Measurements from ENCODE around the gene CCL3.
"Not testable (repeated sequence)": the region's sequence is repeated elsewhere in the genome, so short reads cannot be mapped to it uniquely, and the experiment has no call there.

The CCL3 gene

DNA sequence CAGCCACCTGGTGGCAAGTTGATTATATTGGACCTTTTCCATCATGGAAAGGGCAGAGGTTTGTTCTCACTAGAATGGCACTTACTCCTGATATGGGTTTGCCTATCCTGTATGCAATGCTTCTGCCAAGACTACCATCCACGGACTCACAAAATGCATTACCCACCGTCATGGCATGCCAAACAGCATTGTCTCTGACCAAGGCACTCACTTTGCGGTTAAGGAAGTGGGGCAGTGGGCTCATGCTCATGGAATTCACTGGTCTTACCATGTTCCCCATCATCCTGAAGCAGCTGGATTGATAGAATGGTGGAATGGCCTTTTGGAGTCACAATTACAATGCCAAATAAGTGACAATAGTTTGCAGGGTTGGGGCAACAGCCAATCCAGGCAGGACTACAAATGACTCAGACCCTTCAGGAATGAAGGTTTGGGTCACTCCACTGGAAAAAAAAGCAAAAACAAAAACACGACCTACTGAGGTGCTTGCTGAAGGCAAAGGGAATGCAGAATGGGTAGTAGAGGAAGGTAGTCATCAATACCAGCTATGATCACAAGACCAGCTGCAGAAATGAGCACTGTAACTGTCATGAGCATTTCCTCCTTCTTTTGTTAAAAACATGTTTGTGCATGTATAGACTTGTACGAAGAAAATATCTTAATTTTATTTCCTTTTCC, 25.2 kb upstream of the CCL3 start:
- DNase-seq: not testable (repeated sequence)

- not testable (repeated sequence) for DNase-seq
These were observed 23.2 kb upstream of the CCL3 start for GRCh38 chr17:36113131-36113530.

- no peak for DNase-seq
These were observed 22.6 kb upstream of the CCL3 start for GRCh38 chr17:36112572-36112971.

DNA sequence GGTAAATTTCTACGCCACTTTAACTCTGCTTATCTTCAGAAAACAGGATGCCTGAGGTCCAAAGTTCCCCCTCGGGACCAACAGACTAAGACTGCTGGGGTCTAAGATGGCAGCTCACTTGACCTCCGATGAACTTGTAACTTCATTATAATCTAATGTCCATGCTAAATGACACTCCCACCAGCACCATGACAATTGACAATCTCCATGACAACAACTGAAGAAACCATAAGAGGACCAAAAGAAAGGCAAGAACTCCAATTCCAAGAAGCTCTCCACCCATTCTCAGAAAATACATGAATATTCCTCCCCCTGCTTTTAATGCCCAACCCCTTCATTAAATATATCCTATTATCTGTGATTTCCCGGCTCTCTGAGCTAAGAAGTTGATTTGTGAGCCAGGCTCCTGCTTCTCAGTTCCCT, 21.1 kb upstream of the CCL3 start:
- DNase-seq: peak; percentile 26

DNA sequence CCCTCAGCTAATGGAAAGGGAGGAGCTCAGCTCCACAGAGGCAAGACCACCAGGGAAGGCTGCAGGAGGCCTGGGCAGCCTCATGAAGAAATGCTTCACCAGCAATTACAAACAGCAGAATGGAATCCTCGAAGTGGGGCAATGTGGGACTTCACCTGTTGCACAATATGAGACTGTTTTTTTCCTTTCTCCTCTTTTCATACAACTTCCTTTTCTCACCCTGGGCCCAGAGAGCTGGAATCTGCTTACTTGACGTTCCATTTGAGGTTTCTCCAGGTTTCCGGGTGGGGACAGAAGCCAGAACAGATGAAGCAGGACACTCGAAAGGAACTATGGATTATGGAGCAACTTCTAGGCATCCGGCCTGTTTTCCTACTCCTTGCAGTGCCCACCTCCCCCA, 18.3 kb upstream of the CCL3 start:
- DNase-seq: not testable (repeated sequence)

- DNase-seq: no peak
These were observed 17.7 kb upstream of the CCL3 start for GRCh38 chr17:36107660-36108059.

- peak; percentile 43 for DNase-seq
These were observed 16.5 kb upstream of the CCL3 start for GRCh38 chr17:36106493-36106835.

DNA sequence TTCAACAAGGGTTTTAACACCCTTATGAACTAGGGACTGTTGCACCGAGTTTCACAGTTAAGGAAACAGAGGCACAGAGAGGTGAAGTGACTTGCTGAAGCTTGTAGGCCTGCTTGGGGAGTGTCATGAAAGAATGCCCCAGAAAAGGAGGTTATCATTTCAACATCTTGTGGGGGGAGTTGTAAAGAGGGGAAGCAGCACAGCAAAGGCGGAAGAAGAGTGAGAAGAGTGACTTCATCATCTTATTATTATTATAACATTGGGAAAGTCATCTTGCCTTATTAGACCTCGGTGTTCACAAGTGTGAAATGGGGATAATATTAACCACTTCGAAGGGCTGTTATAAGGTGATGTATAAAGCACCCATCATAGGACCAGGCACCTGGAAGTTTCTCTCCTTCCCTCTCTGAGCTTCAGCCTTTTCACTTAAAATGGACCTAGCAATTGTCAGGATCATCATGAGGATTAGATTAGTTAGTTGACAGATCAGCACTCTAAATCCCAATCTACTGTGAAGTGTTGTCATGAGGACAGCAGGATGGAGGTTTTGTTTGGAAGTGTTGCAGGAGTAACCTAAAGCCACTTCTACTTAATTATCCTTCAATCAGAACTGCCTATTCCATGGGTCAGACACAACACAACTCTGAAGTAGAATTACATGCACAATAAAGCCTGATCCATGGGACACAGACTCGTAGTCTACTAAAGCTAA, 16.0 kb upstream of the CCL3 start:
- DNase-seq: peak; percentile 19

DNA sequence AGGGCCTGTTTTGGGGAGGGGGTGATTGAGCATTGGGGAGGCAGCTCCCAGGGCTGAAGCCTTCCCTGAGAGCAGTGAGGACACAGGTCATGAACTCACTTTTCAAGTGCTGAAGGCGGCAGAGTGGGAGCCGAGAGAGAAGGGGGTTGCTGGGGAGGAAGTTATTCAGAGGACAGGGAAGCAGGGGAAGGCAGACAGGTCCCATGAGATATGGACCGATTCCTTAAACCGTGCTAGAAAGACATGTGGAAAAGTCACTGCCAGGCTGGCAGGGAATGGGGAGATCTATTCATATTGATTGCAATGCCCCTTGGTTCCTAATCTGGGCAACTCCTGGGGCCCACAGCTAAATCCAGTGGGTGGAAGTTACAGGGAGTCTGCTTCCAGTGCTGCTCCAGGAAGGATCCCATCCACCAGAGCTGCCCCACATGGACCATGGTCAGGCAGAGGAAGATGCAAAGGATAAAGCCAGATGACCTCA, 14.8 kb upstream of the CCL3 start:
- DNase-seq: peak; percentile 42

DNA sequence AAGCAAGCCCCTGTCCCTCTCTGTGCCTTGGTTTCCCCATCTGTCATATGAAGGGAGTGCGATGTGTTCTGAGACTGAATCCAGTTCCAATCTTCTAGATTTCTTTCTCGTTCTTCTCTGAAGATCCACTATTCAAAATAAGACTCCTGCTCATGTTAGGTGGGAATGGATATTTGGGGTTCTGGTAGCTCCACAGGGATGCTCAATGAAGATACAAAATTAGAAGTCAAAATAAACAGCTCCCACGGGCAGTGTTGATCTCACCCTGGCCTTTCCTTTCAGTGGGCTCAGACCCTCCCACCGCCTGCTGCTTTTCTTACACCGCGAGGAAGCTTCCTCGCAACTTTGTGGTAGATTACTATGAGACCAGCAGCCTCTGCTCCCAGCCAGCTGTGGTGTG, 14.3 kb upstream of the CCL3 start:
- not testable (repeated sequence) for DNase-seq

GRCh38 chr17:36103401-36103975, 13.5 kb upstream of the CCL3 start, which contains the start of gene CCL4:
CCL4 (plus strand) TSS chr17:36103827; CDS start chr17:36103906, 79 bp downstream.
- peak; percentile 37 for DNase-seq

- DNase-seq: peak; percentile 13
These were observed 9.1 kb upstream of the CCL3 start for GRCh38 chr17:36099004-36099403.

- peak; percentile 29 for DNase-seq
These were observed 6.0 kb upstream of the CCL3 start for GRCh38 chr17:36095992-36096391.

DNA sequence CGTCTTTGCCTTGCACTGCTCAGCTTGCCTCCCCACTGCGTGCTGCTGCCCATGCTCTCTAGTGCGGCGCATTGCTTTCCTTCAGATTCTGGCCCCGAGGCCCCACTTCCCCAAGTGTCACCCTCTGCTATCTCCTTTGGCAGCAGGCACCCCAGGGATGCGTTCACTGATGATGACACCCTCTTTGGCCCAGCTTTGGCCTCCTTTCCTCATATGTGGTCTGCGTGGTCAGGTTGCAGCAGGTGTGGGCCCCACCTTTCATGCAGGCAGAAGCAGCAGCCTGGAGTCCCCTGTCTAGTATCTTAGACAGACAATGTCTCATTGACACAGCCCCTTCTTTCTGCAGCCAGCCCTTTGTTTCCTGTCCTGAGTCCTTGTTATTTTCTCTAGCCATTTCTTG, 4.8 kb upstream of the CCL3 start:
- DNase-seq: peak; percentile 53

DNA sequence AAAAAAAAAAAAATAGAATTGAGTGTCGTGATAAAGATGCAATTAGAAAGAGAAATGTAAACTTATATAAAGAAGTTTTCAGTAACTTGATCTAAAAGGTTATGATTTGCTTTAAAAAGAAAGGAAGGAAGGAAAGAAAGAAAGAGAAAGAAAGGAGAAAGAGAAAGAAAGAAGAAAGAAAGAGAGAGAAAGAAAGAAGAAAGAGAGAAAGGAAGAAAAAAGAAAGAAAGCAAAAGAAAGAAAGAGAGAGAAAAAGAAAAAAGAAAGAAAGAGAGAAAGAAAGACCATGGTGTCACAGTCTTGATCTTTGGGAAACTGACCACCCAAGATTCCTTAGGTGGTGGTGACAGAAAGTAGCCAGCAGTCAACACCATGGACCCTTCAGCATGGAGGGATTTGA, 4.3 kb upstream of the CCL3 start:
- DNase-seq: no peak

GRCh38 chr17:36092715-36093114, 2.8 kb upstream of the CCL3 start:
- not testable (repeated sequence) for DNase-seq

GRCh38 chr17:36092230-36092629, 2.3 kb upstream of the CCL3 start:
- DNase-seq: no peak

DNA sequence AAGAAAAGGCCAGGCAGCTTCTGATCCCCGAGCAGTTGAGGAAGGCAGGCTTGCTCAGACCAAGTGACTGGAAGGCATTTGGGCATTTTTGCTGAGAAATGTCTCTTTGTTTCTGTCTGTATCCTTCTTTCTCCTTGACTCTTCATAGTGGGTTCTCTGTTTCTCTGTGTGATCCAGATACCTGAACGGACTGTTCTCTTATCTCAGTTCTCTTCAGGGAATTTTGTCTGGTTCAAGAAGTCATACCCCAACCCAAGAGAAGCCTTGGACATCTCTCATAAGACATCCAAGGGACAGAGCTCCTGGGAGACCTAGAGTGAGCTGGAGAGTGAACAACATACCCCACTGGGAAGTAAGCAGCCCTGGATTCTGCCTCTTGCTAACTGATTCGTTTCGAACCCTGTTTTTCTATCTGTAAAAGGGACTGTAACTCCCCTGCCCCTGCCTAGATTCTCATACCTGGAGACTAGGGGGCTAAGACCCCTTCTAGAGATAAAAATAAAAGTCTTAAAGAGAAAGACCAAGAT, 541 bp downstream of the CCL3 start:
- DNase-seq: no peak

DNA sequence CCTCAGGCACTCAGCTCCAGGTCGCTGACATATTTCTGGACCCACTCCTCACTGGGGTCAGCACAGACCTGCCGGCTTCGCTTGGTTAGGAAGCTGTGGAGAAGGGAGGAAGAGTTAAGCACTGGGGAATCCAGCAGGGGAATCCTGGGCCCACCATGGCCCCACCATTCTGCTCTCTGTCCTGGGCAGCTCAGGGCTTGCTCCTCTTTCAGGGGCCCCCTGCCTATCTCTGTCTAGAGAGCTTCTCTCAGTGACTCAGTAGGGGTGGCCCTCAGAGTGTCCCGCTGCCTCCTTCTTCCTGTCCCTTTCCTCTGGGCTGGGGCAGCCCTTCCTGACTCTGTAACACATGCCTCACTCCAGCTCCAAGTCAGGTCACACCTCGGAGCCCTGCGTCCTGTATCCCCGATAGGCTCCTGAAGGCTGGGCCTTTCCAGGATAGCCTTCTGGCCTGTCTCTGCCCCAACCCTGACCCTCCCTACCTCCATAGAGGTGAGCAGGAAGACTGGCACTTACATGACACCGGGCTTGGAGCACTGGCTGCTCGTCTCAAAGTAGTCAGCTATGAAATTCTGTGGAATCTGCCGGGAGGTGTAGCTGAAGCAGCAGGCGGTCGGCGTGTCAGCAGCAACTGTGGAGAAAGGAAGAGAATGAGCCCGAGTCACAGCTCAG, 1.1 kb downstream of the CCL3 start:
- peak; percentile 61 for DNase-seq

DNA sequence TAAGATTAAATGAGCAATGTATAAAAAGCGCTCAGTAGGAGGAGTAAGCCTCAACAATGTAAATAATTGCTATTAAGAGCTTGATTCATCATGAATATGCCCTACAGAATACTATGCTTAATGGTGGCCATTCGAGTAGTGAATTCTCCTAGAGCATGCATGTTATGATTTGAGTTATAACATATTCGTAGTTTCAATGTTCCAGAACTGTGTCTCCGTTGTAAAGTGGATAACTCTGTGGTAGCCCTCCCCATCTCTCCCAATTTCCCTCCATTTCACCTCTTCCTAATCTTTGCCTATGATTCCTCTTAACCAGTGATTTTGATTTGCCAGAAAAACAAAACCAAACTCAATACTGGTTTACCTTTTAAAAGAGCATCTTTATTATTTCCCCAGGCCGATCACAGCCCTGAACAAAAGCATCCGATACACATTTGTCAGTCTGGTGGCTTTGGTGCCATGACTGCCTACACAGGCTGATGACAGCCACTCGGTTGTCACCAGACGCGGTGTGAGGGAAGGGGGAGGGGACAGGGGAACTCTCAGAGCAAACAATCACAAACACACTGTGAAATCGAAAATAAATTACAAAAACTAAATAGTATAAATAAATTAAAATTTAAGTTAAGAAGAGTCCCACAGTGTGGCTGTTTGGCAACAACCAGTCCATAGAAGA, 1.9 kb downstream of the CCL3 start:
- peak; percentile 37 for DNase-seq

DNA sequence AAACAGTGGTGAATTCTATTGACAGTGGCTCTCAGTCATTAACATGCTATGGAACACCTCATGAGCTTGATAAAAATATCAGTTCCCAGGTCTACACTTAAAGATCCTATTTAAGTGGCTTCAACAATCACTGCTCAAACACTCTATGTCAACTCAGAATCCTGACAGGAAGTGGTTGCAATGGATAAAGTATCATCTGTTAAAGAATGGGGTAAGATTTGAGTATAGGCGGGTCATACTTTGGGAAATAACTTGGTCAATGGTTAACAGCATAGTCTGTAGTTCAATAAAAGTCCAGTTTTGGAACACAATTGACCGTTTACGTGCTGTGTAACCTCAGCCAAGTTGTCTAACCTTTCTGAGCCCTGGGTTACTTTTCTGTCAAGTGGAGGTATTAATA, 2.5 kb downstream of the CCL3 start:
- not testable (repeated sequence) for DNase-seq

DNA sequence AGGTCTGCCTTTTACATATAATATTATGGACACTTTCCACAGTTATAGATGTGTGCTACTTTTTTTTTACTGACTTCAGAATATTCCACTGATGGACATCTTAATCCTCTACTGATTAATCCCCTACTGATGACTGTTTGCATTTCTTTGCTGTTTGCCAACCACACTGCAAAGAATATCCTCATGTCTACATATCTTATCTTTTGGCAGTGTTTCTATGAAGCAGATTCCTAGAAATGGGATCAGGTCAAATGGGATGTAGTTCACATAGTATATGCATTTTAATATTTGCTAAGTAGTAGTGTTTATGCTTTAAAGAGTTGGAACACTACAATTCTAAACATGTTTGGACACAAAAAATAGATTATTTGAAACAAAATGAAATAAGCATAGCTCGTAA, 3.2 kb downstream of the CCL3 start:
- DNase-seq: no peak

DNA sequence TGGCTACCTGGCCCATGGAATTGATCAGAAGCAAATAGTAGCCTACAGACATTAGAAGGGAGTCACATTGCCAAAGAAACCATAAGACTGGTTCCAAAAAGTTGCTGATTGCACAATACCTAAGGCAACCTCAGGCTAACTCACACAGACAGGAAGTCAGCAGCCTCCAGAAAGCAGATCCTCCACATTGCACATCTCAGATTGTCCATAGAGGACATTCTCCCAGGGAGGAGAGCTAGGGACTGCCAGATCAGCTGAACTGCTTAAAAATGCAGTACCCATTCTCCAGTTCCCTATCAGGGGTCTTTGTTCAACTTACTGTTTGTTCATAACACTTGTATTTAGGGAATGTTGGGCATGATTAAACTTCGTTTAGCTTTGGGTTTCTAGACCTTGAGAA, 4.2 kb downstream of the CCL3 start:
- no peak for DNase-seq

Data from islet precursor cell (in vitro differentiated cells).